Spleen (tissue), 11 donors: Measurements from ENCODE around the gene TMEM150C. TPM values are rescaled to one million over a fixed set of nuclear protein-coding genes. Genes with fewer than 3 reads are reported as not detected.

ENCODE experiments used
- DNase-seq: peaks from one replicate; pipeline ENCODE4 v3.0.0-alpha.2; 2020
- H3K27ac ChIP-seq, 8 donors: fragments of 200-600 bp; sonication (generic) in 7 of 8; 1 replicate in 4 of 8; 2 replicates in 4 of 8; pipeline versions ENCODE4 v1.5.0 to v1.8.0; 2016 to 2021; ENCODE audit warnings: inconsistent platforms in 4 of 8, mild to moderate bottlenecking in 4 of 8, moderate library complexity in 1 of 8
- H3K27me3 ChIP-seq, 7 donors: fragments of 200-600 bp; sonication (generic) in 6 of 7; replicated peaks in 1 of 7; 1 replicate in 4 of 7; 2 replicates in 3 of 7; pipeline versions ENCODE4 v1.5.0 to v1.8.0; 2016 to 2021; ENCODE audit warnings: inconsistent platforms in 3 of 7, mild to moderate bottlenecking in 1 of 7
- H3K36me3 ChIP-seq, 6 donors: fragments of 200-600 bp; sonication (generic) in 5 of 6; 1 replicate in 4 of 6; 2 replicates in 2 of 6; pipeline versions ENCODE4 v1.5.0 to v1.8.0; 2016 to 2021; ENCODE audit warnings: inconsistent platforms in 2 of 6
- H3K4me1 ChIP-seq, 6 donors: fragments of 200-600 bp; sonication (generic) in 5 of 6; 1 replicate in 3 of 6; 2 replicates in 3 of 6; pipeline versions ENCODE4 v1.5.0 to v1.8.0; 2016 to 2021; ENCODE audit warnings: inconsistent platforms in 3 of 6
- H3K4me3 ChIP-seq, 8 donors: fragments of 200-600 bp; sonication (generic) in 7 of 8; 1 replicate in 4 of 8; 2 replicates in 4 of 8; pipeline versions ENCODE4 v1.5.0 to v1.8.0; 2016 to 2021; ENCODE audit warnings: inconsistent platforms in 4 of 8, mild to moderate bottlenecking in 4 of 8, moderate library complexity in 2 of 8
- H3K9me3 ChIP-seq, 8 donors: fragments of 200-600 bp; sonication (generic) in 7 of 8; 1 replicate in 4 of 8; 2 replicates in 4 of 8; pipeline versions ENCODE4 v1.5.0 to v1.8.0; 2016 to 2021; ENCODE audit warnings: inconsistent platforms in 4 of 8
- POLR2A ChIP-seq, 3 donors: fragments of 450-650 bp; IDR thresholded peaks; one replicate each; pipeline ENCODE4 v1.5.1; 2017; ENCODE audit warnings: antibody characterized with exemption in 3 of 3, mild to moderate bottlenecking in 1 of 3
- POLR2AphosphoS5 ChIP-seq, 3 donors: sonication (generic); formaldehyde crosslinking; IDR thresholded peaks; one replicate each; pipeline ENCODE4 v1.5.1; 2017; ENCODE audit warnings: antibody characterized with exemption in 3 of 3
- WGBS, 5 donors: extraction: QIAGEN DNeasy Blood & Tissue Kit in 3 of 5; methylation state at CpG; one replicate each; pipeline versions ENCODE4 v1.1.5 to v1.1.7; 2013 to 2018; 5-methylcytosine and 5-hydroxymethylcytosine counted together
- intact Hi-C: fragments of 100-400 bp; cut with DNase I; formaldehyde crosslinking; loops from one replicate; pipeline ENCODE4 v1.15.0; 2023; ENCODE audit warnings: low total_unique reads
- polyA plus RNA-seq, 3 donors: library from polyadenylated mRNA; stranded (reverse); fragments of 200-250 nt; gene quantifications; one replicate each; pipeline ENCODE4 v1.2.1, GENCODE V29; 2013
- total RNA-seq, 7 donors: library from RNA; depleted of rRNA in 3 of 7; stranded (reverse); fragments of >200 nt in 3 of 7; fragmentation: NEBNext Ultra II Directional in 4 of 7; extraction: Animal tissue kit (Norgen Biotek cat#: 25700) in 4 of 7; gene quantifications; one replicate each; pipeline versions ENCODE4 v1.1.0 to v1.2.1, GENCODE V29; 2016 to 2021
- TF ChIP-seq, protein P1 (sequence below), 11 experiments: fragments of 200-600 bp in 7 of 11; fragments of 450-650 bp in 4 of 11; sonication (generic) in 4 of 11; IDR thresholded peaks in 8 of 11; conservative IDR thresholded peaks in 3 of 11; 1 replicate in 7 of 11; 2 replicates in 4 of 11; pipeline versions ENCODE4 v1.4.0 to v1.8.0; 2016 to 2021; ENCODE audit warnings: antibody characterized with exemption in 11 of 11, inconsistent platforms in 4 of 11, mild to moderate bottlenecking in 1 of 11
- donor health status: healthy with polysubstance abuse.
- donor health status: DM: no; HTN: no; CAD: no; lungs with moderate emphysema.
- donor health status: DM: no; HTN: no; CAD: no.
- donor health status: Bipolar disorder and iron deficiency.
- donor health status: healthy.
- donor health status: DM: no; HTN: no; CAD: no.
- donor health status: DM: yes; HTN: yes; CAD: no.

Gene TMEM150C
- total and polyA plus RNA-seq, 10 donors: 3.6 to 26.0 (median 9.4) TPM

DNA sequence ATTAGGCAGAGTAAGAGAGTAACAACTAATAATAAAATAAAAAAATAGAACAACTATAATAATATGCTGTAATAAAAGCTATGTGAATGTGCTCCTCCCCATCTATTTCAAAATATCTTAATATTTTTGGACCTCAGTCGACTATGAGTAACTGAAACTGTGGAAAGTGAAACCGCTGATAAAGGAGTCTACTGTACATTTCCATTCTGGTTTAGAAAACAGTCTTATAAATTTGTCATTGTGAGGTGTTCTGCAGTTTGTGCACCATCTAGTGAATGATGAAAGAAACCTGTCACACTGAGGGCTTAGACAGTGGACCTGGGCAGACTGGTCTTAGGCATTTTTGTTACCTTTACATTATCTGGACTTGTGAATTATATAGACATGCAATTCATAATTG, 42.0 kb downstream of the TMEM150C start:
- no peak overlapping the region for H3K4me3 ChIP-seq
- H3K27ac ChIP-seq: no peak overlapping the region
- H3K4me1 ChIP-seq: peaks cover 0 to 13% (median 0%) of the 10 kb centered on the region in 6 donors
- intact Hi-C loops: no loop called here
- H3K36me3 ChIP-seq: no peaks in the 10 kb centered on the region
- H3K27me3 ChIP-seq: no peaks in the 10 kb centered on the region
- TF ChIP-seq POLR2AphosphoS5 (IDR thresholded peaks at IDR 0.05) (no peak), POLR2A (IDR thresholded peaks at IDR 0.05) (no peak)
- TF ChIP-seq, protein P1, sequence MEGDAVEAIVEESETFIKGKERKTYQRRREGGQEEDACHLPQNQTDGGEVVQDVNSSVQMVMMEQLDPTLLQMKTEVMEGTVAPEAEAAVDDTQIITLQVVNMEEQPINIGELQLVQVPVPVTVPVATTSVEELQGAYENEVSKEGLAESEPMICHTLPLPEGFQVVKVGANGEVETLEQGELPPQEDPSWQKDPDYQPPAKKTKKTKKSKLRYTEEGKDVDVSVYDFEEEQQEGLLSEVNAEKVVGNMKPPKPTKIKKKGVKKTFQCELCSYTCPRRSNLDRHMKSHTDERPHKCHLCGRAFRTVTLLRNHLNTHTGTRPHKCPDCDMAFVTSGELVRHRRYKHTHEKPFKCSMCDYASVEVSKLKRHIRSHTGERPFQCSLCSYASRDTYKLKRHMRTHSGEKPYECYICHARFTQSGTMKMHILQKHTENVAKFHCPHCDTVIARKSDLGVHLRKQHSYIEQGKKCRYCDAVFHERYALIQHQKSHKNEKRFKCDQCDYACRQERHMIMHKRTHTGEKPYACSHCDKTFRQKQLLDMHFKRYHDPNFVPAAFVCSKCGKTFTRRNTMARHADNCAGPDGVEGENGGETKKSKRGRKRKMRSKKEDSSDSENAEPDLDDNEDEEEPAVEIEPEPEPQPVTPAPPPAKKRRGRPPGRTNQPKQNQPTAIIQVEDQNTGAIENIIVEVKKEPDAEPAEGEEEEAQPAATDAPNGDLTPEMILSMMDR (IDR thresholded peaks at IDR 0.05 in 8 of 11, conservative IDR thresholded peaks at IDR 0.05 in 3 of 11): no peak
- WGBS, 5 donors: 62 to 80% (median 71%) methylated on average over 2 of the region's 2 CpGs
- H3K9me3 ChIP-seq: no peaks in the 10 kb centered on the region
- DNase-seq: no peak

DNA sequence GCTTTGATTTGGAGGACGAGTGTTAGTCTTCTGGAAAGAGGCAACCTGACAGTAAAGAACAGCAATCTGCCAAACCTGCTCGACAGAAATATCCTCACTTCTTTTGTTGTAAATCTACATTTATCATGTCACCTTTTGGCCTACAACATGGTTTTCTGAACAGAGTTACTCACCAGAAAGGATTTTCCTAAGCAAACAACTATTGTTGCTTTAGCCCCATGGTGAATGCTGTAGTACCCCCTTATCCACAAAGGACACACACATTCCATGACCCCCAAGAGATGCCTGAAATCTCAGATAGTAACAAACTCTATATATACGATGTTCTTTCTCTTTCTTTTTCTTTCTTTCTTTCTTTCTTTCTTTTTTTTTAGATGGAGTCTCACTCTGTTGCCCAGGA, 42.7 kb downstream of the TMEM150C start:
- Histone ChIP-seq H3K9me3 (no peaks in the 10 kb centered on the region), H3K27ac (no peak overlapping the region), H3K4me3 (no peak overlapping the region), H3K36me3 (no peaks in the 10 kb centered on the region), H3K27me3 (no peaks in the 10 kb centered on the region), H3K4me1 (peaks cover 0 to 13% (median 0%) of the 10 kb centered on the region in 6 donors)
- TF ChIP-seq POLR2AphosphoS5 (IDR thresholded peaks at IDR 0.05) (no peak), POLR2A (IDR thresholded peaks at IDR 0.05) (no peak)
- TF ChIP-seq, protein P1 (IDR thresholded peaks at IDR 0.05 in 8 of 11, conservative IDR thresholded peaks at IDR 0.05 in 3 of 11): no peak
- intact Hi-C loops: no loop called here
- WGBS, 5 donors: 78 to 90% (median 83%) methylated on average over 3 of the region's 3 CpGs
- no peak for DNase-seq

DNA sequence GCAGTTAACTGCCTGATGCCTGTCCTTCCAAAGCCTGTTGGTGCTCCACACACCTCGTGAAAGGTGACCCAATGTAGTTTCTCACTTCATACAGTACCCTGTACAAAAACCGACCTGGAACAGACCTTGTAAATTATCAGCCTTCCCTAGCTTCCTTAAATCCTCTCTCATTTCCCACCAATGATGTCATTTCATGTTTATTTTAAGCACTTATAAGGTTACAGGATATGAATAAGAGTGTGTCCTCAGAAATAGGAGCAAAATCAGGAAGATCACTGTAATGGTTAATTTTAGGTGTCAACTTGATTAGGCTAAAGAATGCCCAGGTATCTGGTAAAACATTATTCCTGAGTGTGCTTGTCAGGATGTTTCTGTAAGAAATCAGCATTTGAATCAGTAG, 44.7 kb downstream of the TMEM150C start:
- H3K27me3 ChIP-seq: no peaks in the 10 kb centered on the region
- no peak for DNase-seq
- TF ChIP-seq, protein P1 (IDR thresholded peaks at IDR 0.05 in 8 of 11, conservative IDR thresholded peaks at IDR 0.05 in 3 of 11): no peak
- TF ChIP-seq POLR2A (IDR thresholded peaks at IDR 0.05): no peak
- no peak for TF ChIP-seq POLR2AphosphoS5 (IDR thresholded peaks at IDR 0.05)
- intact Hi-C loops: no loop called here
- 33 to 51% (median 49%) methylated on average over 2 of the region's 2 CpGs for WGBS, 5 donors
- H3K27ac ChIP-seq: peak overlapping the region in 4 of 8 donors; percentile 8 to 60 (median 44)
- peaks cover 0 to 13% (median 0%) of the 10 kb centered on the region in 6 donors for H3K4me1 ChIP-seq
- H3K9me3 ChIP-seq: no peaks in the 10 kb centered on the region
- H3K36me3 ChIP-seq: no peaks in the 10 kb centered on the region
- no peak overlapping the region for H3K4me3 ChIP-seq

DNA sequence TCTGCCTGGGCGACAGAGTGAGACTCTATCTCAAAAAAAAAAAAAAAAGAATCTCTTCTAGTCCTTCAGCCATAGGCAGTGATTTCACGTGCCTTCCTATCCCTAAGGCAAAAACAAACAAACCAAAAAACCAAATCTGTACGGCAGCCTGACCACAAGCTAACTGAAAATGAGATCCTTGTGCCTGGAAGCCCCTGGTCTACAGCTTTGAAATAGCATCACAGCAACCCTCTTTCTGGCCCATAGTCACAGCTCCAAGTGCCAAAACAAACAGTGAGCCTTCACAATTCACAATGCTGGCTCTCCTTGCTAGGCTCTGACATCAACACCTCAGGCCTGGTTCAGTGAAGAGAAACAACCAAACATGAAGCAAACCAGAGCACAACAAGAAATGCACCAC, 46.1 kb downstream of the TMEM150C start:
- Histone ChIP-seq H3K9me3 (no peaks in the 10 kb centered on the region), H3K36me3 (no peaks in the 10 kb centered on the region), H3K27me3 (no peaks in the 10 kb centered on the region), H3K27ac (no peak overlapping the region), H3K4me1 (peaks cover 0 to 13% (median 0%) of the 10 kb centered on the region in 6 donors), H3K4me3 (no peak overlapping the region)
- 52 to 83% (median 69%) methylated on average over 3 of the region's 3 CpGs for WGBS, 5 donors
- intact Hi-C loops: no loop called here
- no peak for DNase-seq
- TF ChIP-seq, protein P1 (IDR thresholded peaks at IDR 0.05 in 8 of 11, conservative IDR thresholded peaks at IDR 0.05 in 3 of 11): no peak
- TF ChIP-seq POLR2A (IDR thresholded peaks at IDR 0.05) (no peak), POLR2AphosphoS5 (IDR thresholded peaks at IDR 0.05) (no peak)
